ENCODE data around the gene CMPK2.

The CMPK2 gene, protein sequence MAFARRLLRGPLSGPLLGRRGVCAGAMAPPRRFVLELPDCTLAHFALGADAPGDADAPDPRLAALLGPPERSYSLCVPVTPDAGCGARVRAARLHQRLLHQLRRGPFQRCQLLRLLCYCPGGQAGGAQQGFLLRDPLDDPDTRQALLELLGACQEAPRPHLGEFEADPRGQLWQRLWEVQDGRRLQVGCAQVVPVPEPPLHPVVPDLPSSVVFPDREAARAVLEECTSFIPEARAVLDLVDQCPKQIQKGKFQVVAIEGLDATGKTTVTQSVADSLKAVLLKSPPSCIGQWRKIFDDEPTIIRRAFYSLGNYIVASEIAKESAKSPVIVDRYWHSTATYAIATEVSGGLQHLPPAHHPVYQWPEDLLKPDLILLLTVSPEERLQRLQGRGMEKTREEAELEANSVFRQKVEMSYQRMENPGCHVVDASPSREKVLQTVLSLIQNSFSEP

GRCh38 chr2:6865346-6866274, at the start of gene CMPK2:
TSS of gene CMPK2 (minus strand) at chr2:6865907. CDS start at chr2:6865696, 211 bp downstream.
- peak within 1 kb of the TSS; percentile 74 for H3K4me3 ChIP-seq
- peaks cover 6% of the 10 kb centered on the region for H3K36me3 ChIP-seq (ENCODE audit: insufficient read depth, low read length)
- H3K9me3 ChIP-seq (ENCODE audit: low read depth, low read length): no peaks in the 10 kb centered on the region
- DNase-seq (ENCODE audit: low read depth, low spot score): no peak
- H3K9ac ChIP-seq (ENCODE audit: insufficient read length): peak within 1 kb of the TSS; percentile 74
- peak within 1 kb of the TSS; percentile 82 for H3K27ac ChIP-seq
- TF ChIP-seq POLR2AphosphoS5 (IDR thresholded peaks at IDR 0.05; ENCODE audit: borderline replicate concordance, low read depth, low read length) (0 out of 2 replicates have a peak, but pooled peaks have one; percentile 21), EZH2 (IDR thresholded peaks at IDR 0.05) (no peak)

DNA sequence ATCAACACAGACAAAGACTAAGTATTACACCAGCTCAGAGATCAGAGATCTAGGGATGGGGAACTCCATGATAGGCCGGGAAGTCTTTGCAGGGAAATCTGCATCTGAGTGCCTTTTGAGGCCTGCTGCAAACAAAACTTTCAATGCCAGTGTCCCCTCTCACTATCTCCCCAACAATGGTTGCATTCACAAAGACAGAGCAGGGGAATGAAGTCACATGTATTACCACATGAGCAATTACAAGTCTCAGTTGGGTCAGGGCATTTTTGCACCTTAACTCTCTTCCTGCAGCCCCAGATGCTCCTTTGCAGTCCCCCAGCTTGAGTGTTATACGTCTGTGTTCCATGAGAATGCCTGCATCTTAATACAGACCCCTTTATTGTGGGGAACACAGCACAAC, 49.7 kb upstream of the CMPK2 start:
- no peak overlapping the region for H3K4me3 ChIP-seq
- H3K36me3 ChIP-seq (ENCODE audit: insufficient read depth, low read length): no peaks in the 10 kb centered on the region
- DNase-seq (ENCODE audit: low read depth, low spot score): no peak
- H3K9ac ChIP-seq (ENCODE audit: insufficient read length): no peak overlapping the region
- H3K9me3 ChIP-seq (ENCODE audit: low read depth, low read length): no peaks in the 10 kb centered on the region
- no peak overlapping the region for H3K27ac ChIP-seq
- TF ChIP-seq POLR2AphosphoS5 (IDR thresholded peaks at IDR 0.05; ENCODE audit: borderline replicate concordance, low read depth, low read length) (no peak), FOXP2 (optimal IDR thresholded peaks at IDR 0.05; ENCODE audit: control extremely low read depth, extremely low read length, insufficient read depth) (no peak), EZH2 (IDR thresholded peaks at IDR 0.05) (no peak)

DNA sequence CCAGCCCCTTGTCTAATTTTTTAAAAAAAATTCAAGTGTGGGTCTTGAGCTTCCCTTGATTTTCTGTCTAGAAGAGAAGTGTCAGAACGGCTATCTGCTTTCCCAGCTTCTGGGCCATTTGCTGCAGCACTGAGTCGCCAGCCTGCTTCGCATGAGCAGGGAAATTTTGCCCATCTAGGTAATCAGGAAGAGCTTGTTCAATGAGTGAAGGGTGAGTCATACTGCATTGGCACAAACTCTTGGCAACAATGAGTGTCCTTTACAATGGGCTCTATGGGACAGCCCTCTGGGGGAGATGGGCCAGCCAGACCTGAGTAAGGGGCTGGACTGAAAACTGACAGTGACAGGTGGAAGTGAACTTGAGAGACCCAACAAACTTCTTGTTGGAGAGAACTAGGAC, 49.1 kb upstream of the CMPK2 start:
- H3K27ac ChIP-seq: no peak overlapping the region
- H3K36me3 ChIP-seq (ENCODE audit: insufficient read depth, low read length): no peaks in the 10 kb centered on the region
- H3K4me3 ChIP-seq: no peak overlapping the region
- no peaks in the 10 kb centered on the region for H3K9me3 ChIP-seq (ENCODE audit: low read depth, low read length)
- TF ChIP-seq POLR2AphosphoS5 (IDR thresholded peaks at IDR 0.05; ENCODE audit: borderline replicate concordance, low read depth, low read length) (no peak), EZH2 (IDR thresholded peaks at IDR 0.05) (no peak), FOXP2 (optimal IDR thresholded peaks at IDR 0.05; ENCODE audit: control extremely low read depth, extremely low read length, insufficient read depth) (no peak)
- no peak overlapping the region for H3K9ac ChIP-seq (ENCODE audit: insufficient read length)
- no peak for DNase-seq (ENCODE audit: low read depth, low spot score)

DNA sequence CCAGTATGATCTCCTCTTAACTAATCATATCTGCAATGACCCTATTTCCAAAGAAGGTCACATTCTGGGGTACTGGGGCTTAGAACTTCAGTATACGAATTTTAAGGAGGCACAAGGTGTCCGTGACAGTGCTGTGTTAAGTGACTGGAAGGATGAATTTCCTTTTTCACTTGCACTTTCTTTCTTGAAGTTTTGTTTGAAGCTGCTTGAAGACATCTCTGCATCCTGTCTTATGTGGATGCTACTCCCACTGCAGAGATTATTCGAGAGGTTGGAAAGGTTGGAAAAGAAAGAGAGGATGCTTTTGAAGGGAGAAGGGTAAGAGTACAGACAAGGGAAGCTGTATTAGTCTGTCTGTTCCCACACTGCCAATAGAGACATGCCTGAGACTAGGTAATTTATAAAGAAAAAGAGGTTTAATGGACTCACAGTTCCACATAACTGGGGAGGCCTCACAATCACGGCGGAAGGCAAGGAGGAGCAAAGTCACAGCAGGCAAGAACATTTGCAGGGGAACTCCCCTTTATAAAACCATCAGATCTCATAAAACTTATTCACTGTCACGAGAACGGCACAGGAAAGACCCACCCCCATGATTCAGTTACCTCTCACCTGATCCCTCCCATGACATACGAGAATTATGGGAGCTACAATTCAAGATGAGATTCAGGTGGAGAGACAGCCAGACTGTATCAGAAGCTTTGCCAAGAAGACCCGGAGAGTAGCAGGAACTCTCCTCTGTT, 47.9 kb upstream of the CMPK2 start:
- no peaks in the 10 kb centered on the region for H3K9me3 ChIP-seq (ENCODE audit: low read depth, low read length)
- no peak overlapping the region for H3K27ac ChIP-seq
- H3K36me3 ChIP-seq (ENCODE audit: insufficient read depth, low read length): no peaks in the 10 kb centered on the region
- no peak overlapping the region for H3K4me3 ChIP-seq
- H3K9ac ChIP-seq (ENCODE audit: insufficient read length): no peak overlapping the region
- DNase-seq (ENCODE audit: low read depth, low spot score): no peak
- TF ChIP-seq POLR2AphosphoS5 (IDR thresholded peaks at IDR 0.05; ENCODE audit: borderline replicate concordance, low read depth, low read length): no peak
- no peak for TF ChIP-seq FOXP2 (optimal IDR thresholded peaks at IDR 0.05; ENCODE audit: control extremely low read depth, extremely low read length, insufficient read depth)

DNA sequence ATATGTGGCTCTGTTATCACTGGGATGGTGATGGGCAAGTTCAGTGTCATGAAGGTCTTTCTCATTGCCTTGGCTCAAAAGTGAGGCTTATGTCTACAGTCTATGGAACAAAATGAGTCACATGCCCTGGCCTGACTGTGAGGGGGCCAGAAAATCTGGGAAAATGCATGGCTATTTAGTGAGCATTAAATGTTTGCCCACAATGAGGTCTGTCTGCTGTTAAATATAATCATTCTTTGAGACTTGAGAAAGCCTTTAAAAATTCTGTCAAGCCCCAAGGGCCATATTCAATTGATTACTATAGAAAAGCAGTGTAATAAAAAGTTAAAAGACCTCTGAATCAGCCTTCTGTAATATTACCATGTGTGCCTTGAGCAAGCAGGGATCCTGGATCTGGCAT, 46.0 kb upstream of the CMPK2 start:
- no peaks in the 10 kb centered on the region for H3K36me3 ChIP-seq (ENCODE audit: insufficient read depth, low read length)
- no peak overlapping the region for H3K27ac ChIP-seq
- no peak overlapping the region for H3K9ac ChIP-seq (ENCODE audit: insufficient read length)
- H3K4me3 ChIP-seq: no peak overlapping the region
- no peak for DNase-seq (ENCODE audit: low read depth, low spot score)
- TF ChIP-seq POLR2AphosphoS5 (IDR thresholded peaks at IDR 0.05; ENCODE audit: borderline replicate concordance, low read depth, low read length): no peak
- TF ChIP-seq FOXP2 (optimal IDR thresholded peaks at IDR 0.05; ENCODE audit: control extremely low read depth, extremely low read length, insufficient read depth): no peak
- no peak for TF ChIP-seq EZH2 (IDR thresholded peaks at IDR 0.05)
- H3K9me3 ChIP-seq (ENCODE audit: low read depth, low read length): no peaks in the 10 kb centered on the region

DNA sequence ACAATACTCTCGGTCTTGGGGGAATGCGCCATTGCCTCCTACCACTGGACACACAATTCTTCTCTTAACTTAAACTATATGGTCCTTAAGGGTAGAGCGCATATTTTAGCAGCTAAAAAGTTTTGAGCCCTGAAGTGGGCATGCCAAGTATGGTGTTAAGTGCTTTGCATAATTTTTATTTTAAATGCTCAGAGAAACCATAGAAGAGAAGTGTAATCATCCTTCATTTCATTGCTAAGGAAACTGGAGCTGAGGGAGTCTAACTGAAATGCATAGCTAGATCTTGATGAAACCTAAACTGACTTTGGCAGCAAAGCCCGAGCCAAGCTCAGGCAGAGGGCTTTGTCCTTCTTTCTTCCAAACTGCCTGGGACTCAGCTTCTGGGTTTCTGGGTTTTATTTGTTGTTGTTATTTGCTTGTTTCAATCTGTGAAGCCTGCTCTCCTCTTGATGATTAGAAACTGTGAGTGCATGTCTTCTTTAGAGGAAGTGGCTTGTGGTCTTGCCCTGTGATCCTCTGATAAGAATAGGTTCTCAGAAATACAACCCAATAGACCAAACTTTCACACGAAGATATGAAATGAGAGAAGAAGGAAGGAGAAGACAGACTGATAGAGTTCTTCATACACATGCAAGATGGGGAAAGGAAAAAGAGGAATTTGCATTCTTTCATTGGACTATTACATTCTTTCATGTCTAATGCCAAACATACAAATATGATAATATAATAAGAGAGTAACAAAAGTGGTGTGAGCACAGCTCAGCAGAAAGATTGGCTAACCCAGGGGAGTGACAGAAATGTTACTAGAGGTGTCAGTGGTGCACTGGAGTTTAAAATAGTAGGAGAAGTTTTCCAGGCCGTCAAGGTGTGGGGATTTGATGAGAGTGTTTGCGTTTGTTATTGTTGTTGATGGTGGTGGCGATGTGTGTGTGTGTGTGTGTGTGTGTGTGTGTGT, 44.0 kb upstream of the CMPK2 start:
- no peak for TF ChIP-seq POLR2AphosphoS5 (IDR thresholded peaks at IDR 0.05; ENCODE audit: borderline replicate concordance, low read depth, low read length)
- no peak for TF ChIP-seq FOXP2 (optimal IDR thresholded peaks at IDR 0.05; ENCODE audit: control extremely low read depth, extremely low read length, insufficient read depth)
- no peak for TF ChIP-seq EZH2 (IDR thresholded peaks at IDR 0.05)
- DNase-seq (ENCODE audit: low read depth, low spot score): no peak
- no peaks in the 10 kb centered on the region for H3K9me3 ChIP-seq (ENCODE audit: low read depth, low read length)
- no peak overlapping the region for H3K9ac ChIP-seq (ENCODE audit: insufficient read length)
- no peak overlapping the region for H3K4me3 ChIP-seq
- H3K36me3 ChIP-seq (ENCODE audit: insufficient read depth, low read length): no peaks in the 10 kb centered on the region
- H3K27ac ChIP-seq: no peak overlapping the region

- DNase-seq (ENCODE audit: low read depth, low spot score): no peak
- Histone ChIP-seq H3K27ac (no peak overlapping the region), H3K36me3 (ENCODE audit: insufficient read depth, low read length) (no peaks in the 10 kb centered on the region), H3K9ac (ENCODE audit: insufficient read length) (no peak overlapping the region), H3K9me3 (ENCODE audit: low read depth, low read length) (no peaks in the 10 kb centered on the region), H3K4me3 (no peak overlapping the region)
- no peak for TF ChIP-seq FOXP2 (optimal IDR thresholded peaks at IDR 0.05; ENCODE audit: control extremely low read depth, extremely low read length, insufficient read depth)
- TF ChIP-seq POLR2AphosphoS5 (IDR thresholded peaks at IDR 0.05; ENCODE audit: borderline replicate concordance, low read depth, low read length): no peak
- no peak for TF ChIP-seq EZH2 (IDR thresholded peaks at IDR 0.05)
These were observed 42.6 kb upstream of the CMPK2 start for GRCh38 chr2:6908291-6908690.

Data from SK-N-MC (cell line).